GM19324 (cell line): Measurements from ENCODE around the gene CXCL6.

ENCODE experiments used
- ATAC-seq: cut with Tn5 transposase; IDR thresholded peaks from one replicate; pipeline ENCODE4 v1.9.1; 2021; ENCODE audit warnings: mild to moderate bottlenecking, moderate library complexity; ENCODE audit not compliant: unreplicated experiment, low FRiP score

Gene CXCL6

GRCh38 chr4:73836373-73837279 lies at the start of gene CXCL6:
Gene CXCL6 (plus strand): TSS chr4:73836678. CDS start chr4:73836751, 73 bp downstream.
- ATAC-seq, result no peak

GRCh38 chr4:73788411-73788810 lies 48.1 kb upstream of the CXCL6 start:
- no peak for ATAC-seq

GRCh38 chr4:73798842-73799241 lies 37.6 kb upstream of the CXCL6 start:
- ATAC-seq, result no peak

- ATAC-seq, result no peak
These were observed 36.3 kb upstream of the CXCL6 start for GRCh38 chr4:73800206-73800605.

- ATAC-seq, result no peak
These were observed 34.8 kb upstream of the CXCL6 start for GRCh38 chr4:73801692-73802091.

- no peak for ATAC-seq
These were observed 33.3 kb upstream of the CXCL6 start for GRCh38 chr4:73803213-73803612.

- no peak for ATAC-seq
These were observed 26.3 kb upstream of the CXCL6 start for GRCh38 chr4:73810191-73810590.

GRCh38 chr4:73811841-73812240 lies 24.6 kb upstream of the CXCL6 start:
- no peak for ATAC-seq

- no peak for ATAC-seq
These were observed 21.8 kb upstream of the CXCL6 start for GRCh38 chr4:73814679-73815078.

GRCh38 chr4:73815145-73815544 lies 21.3 kb upstream of the CXCL6 start:
- no peak for ATAC-seq

- ATAC-seq, result no peak
These were observed 19.7 kb upstream of the CXCL6 start for GRCh38 chr4:73816814-73817213.

GRCh38 chr4:73817341-73817740 lies 19.1 kb upstream of the CXCL6 start:
- no peak for ATAC-seq

GRCh38 chr4:73821325-73821724 lies 15.2 kb upstream of the CXCL6 start:
- no peak for ATAC-seq

- no peak for ATAC-seq
These were observed 14.1 kb upstream of the CXCL6 start for GRCh38 chr4:73822389-73822788.

- no peak for ATAC-seq
These were observed 13.5 kb upstream of the CXCL6 start for GRCh38 chr4:73822812-73823504.

GRCh38 chr4:73823760-73824159 lies 12.7 kb upstream of the CXCL6 start:
- ATAC-seq, result no peak

- ATAC-seq, result no peak
These were observed 7.5 kb upstream of the CXCL6 start for GRCh38 chr4:73828956-73829355.

- ATAC-seq, result no peak
These were observed 4.9 kb upstream of the CXCL6 start for GRCh38 chr4:73831569-73831968.

GRCh38 chr4:73832651-73833237 lies 3.7 kb upstream of the CXCL6 start:
- no peak for ATAC-seq

- ATAC-seq, result no peak
These were observed 2.6 kb downstream of the CXCL6 start for GRCh38 chr4:73839071-73839470.

- ATAC-seq, result no peak
These were observed 3.2 kb downstream of the CXCL6 start for GRCh38 chr4:73839715-73840114.
